HTERT RPE-1 (cell line): ENCODE data around the gene CARD11.

Source experiments
- in situ Hi-C: fragments of 300-500 bp; cut with MboI; formaldehyde crosslinking; loops from 4 replicates; pipeline ENCODE4 v1.14.3; 2020; ENCODE audit warnings: low sequenced_read_pairs

Gene CARD11

DNA sequence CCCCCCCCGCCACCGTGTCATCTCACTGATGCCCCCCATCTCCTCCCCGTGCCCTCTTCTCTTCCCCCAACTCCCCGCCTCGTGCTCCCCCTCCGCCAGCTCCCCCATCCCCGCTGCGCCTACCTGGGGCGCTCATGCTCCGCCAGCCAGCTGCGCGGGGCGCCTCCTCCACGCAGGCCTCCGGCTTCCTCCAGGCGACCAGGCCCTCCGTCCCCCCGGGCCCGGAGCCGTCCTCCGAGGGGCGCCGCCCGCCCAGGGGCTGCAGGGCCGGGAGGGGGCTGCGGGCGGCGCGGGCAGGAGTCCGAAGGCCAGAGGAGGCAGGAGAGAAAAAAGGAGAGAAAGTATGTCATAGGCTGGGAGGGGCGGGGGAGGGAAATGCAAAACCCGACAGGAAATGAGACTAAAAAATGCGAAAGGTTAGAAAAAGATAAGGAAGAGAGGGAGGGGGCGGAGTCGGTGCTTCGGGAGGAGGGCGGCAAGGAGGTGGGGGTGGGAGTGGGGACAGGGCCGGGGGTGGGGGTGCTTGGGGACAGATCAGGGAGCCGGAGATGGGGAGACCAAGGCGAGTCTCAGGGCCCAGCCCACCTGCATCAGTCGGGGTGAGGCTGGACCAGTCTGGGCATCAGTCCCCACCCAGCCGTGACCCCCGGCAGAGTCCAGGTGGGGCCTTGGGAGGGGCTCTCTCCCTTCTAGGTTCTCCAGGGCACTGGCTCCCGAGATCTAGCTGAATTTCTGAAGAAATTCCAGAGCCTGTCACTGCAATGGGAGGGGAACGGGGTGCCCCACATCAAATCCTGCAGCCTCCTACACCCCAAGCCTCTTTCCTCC, at the start of gene CARD11:
CARD11 (minus strand) TSS at position 324 of the 828 bp plus-strand sequence. CDS start 85,361 bp downstream, outside the sequence.
- in situ Hi-C loops = no loop called here

DNA sequence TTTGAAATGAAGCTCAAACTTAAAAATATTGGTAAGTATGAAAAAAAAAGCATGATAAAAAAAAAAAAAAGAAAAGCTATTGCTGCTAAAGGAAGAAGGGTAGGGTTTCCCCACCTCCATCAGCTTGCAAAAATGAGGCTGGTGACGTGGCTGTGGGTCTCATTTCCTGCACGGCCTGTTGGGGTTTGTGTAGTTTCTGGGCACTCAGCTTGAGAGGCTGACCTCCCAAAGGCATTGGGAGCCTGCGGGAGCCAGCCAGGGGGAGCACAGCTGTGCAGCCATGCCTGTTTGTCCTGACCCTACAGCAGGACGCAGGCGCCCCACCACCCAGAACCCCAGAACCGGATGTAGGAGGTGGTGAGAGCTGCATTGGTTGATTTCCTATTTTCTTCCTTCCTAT, 48.8 kb upstream of the CARD11 start:
- in situ Hi-C loops = no loop called here

DNA sequence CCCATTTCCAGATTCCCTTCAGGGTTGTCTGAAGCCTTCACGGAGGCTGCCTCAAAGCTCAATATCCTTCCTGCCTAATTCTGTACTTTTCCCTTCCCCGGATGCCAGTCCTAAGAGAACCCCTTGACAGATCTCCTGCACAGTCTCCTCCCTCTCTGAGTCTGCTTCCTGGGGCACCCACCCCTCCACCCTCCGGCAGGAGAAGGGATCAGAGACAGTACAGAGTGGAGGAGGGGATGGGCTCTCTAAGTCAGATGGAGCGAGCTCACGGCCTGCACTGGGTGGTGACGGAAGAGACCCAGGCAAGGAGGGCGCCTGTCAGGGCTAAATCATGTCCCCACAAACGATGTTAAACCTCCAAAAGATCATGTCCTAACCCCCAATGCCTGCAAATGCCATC, 48.0 kb upstream of the CARD11 start:
- in situ Hi-C loops = no loop called here

DNA sequence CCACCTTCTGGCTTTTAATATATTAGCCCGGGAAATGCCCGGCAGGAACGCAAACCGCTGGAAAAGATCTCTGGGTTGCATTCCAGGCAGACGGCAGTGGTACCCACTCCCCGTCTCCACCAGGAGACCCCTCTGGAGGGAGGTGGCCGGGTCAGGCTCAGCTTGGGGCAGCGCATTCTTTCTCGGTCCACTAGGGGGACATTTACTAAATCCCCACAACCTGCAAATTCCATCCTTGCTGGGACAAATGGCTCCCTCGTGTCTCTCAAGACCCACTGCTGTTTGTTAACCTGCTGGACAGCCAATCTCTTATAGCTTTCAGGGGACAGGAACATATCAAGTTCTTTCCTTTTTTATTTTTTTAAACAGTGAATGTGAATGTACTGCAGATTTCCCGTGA, 45.8 kb upstream of the CARD11 start:
- in situ Hi-C loops = no loop called here

DNA sequence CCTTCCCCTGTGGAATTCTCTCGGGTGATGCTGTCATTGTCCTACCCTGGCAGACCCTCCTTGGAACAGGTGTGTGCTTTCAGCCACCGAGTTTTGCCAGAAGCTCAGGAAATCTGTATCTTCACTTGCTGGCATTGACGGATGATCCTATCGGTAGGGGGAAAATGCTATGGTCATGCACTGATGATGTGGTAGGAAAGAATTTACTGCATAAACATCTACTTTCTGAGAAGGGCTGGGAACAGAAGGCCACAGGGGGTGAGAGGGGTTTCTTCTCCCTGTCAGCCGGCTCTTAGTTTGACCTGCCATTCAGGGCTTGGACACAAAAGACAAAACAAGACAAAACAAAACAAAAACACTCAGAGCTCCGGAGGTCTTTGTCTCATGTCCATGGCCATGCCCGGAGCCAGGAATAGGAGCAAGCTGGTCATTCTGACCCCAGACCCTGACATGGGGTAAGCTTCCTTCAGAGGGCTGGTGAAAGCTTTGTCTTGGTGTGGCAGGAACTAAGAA, 43.6 kb upstream of the CARD11 start:
- in situ Hi-C loops = no loop called here

DNA sequence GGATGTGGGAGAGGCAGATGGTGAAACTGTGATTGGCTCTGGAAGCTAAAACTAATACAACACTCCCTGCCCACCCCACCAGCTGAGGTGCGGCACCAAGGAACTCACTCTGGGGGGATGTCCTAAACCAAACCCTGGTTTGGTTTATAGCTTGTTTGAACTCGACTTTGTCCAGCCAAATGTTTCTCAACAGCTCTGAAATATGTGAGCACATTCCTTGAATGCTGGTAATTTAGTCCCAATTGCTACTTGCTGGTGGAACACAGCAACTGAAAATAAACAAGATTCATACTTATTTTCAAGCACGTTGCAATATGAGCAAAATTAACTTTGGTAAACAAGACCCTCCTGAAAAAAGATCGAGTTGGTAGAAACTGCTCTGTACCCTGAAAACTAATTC, 39.7 kb upstream of the CARD11 start:
- in situ Hi-C loops = no loop called here

DNA sequence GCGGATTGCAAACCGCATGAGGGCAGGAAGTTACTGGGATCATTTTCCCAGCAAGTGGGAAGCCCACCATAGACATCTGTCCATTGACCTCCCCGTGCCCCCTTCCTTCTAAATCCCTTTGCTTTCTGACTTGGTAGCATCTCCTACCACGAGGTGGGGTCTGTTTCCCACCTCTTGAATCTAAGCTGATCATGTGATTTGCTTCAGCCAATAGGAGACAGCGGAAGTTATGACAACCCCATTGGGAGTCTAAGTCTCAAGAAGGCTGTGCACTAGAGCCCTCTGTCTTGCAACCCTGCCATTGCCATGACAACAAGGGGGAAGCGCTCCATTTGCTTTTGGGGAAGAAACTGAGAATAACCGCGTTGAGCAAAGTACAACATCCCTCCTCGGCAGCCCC, 39.2 kb upstream of the CARD11 start:
- in situ Hi-C loops = no loop called here

DNA sequence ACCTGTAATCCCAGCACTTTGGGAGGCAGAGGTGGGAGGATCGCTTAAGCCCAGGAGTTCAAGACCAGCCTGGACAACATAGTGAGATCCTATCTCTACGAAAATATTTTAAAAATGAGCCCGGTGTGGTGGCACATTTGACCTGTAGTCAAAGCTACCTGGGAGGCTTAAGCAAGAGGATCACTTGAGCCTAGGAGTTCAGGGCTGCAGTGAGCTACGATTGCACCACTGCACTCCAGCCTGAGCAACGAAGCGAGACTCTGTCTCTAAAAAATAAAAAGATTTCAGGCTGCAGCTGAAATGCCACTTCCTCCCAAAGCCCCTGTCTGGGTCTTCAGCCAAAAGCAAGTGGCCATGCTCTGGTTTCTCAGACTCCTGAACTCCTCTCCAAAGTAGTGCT, 38.7 kb upstream of the CARD11 start:
- in situ Hi-C loops = no loop called here

DNA sequence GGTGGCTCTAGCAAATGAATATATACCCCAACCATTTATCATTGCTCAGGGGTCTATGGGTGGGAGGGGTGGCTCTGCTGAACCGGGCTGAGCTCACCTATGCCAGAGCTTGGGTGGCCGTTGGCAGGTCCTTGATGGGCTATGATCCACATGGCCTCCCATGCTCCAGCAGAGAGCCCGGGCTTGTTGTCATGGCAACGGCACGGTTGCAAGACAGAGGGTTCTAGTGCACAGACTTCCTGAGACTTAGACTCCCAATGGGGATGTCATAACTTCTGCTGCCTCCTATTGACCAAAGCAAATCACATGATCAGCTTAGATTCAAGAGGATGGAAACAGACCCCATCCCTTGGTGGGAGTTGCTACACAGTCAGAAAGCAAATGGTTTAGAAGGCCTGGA, 36.4 kb upstream of the CARD11 start:
- in situ Hi-C loops = no loop called here

DNA sequence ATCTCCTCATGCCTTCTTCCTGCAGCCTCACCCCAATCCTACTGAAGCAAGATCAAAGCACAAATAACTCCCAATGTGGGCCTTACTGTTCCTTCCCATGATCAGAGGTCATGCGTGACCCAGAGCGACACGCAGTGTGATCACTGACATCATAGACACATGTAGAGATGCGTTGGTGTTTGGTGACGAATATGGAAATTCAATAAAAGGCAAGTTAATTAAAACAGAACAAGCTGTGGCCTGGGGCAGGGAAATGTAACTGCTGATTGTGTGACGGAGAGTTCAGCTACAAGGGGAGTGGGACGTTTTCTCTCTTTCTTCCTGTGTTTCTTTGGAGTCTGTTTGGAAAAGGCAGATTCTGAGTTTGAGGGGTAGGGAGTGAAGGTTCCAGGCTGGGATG, 34.8 kb upstream of the CARD11 start:
- in situ Hi-C loops = no loop called here

DNA sequence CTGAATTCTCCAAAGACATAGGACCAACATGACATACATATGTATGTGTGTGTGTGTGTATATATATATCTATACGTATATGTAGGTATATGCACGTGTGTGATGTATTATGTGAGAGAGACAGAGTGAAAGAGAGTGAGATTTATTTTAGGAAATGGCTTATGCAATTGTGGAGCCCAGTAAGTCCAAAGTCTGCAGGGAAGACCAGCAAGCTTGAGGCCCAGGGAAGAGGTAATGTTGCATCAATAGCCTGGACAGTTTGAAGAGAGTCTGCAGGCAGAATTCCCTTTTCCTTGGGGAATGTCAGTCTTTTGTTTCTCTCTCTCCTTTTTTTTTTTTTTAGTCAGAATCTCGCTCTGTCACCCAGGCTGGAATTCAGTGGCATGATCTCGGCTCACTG, 33.0 kb upstream of the CARD11 start:
- in situ Hi-C loops = no loop called here

DNA sequence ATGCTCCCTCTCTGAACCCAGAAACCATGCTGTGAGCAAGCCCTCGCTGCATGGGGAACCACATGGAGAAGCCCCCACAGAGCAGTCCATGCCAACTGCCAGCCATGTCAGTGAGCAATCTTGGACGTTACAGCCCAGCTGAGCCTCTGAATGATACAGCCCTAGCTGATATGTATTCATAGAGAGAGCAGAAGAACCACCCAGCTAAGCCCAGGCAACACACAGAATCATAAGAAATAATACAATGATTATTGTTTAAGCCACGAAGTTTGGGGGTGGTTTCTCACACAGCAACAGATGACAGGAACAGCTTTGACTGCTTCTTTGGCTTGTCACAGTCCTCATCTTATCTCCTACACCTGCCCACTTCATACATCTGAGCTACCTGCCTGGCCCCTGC, 32.5 kb upstream of the CARD11 start:
- in situ Hi-C loops = no loop called here

DNA sequence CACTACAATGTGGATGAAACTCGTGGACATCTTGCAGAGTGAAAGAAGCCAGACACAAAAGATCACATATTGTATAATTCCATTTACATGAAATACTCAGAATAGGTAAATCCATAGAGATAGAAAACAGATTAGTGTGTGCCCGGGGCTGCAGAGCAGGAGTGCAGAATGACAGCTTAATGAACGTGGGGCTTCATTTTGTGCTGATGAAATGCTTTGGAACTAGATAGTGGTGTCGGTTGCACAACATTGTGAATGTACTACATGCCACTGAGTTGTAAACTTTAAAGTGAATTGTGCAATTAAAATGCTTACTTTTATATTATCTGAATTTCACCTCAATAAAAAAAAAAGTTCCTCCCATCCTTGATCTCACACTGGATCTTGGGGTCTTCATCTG, 31.8 kb upstream of the CARD11 start:
- in situ Hi-C loops = no loop called here

DNA sequence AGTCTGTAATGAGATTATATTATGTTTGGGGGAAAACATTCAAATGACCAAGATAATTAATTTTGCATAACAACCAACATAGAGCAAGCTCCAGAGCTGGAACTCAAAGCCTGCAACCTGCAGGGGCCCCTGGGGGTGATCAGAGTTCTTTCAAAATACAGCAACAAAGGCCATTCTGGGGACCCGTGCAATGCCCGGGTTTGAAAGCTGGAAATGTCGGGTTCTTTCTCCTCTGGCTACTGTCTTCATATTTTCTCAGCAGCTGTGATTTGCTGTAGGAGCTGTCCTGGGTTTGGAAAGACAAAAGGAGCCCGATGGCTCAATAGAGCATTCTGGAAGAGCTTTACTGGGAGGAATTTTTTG, 30.8 kb upstream of the CARD11 start:
- in situ Hi-C loops = no loop called here

DNA sequence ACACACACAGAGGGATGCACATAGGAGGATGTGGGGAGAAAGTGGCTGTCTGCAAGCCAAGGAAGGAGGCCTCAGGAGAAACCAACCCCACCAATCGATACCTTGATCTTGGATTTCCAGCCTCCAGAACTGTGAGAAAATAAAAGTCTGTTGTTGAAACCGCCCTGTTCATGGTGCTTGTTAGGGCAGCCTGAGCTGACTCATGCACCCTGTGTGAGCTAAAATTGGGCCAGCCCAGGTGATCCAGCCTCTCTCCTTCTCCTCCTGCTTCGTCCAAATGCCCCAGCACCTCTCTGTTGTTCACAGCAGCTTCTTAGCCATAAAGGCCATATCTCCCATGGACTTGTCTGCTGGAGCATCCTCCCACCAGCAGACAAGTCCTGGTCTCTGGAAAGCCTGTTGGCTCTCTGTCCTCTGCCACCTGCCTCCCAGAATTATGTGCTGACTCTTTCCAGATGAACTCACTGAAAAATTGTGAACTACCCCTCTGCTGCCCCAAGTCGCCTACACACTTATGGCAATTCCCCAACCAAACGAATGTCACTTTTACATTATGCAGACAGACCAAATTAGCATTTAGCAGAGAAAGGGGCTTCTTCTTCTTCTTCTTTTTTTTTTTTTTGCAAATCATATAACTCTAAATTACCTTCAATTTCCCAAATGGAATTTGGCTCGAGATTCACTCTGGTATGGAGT, 30.2 kb upstream of the CARD11 start:
- in situ Hi-C loops = no loop called here

DNA sequence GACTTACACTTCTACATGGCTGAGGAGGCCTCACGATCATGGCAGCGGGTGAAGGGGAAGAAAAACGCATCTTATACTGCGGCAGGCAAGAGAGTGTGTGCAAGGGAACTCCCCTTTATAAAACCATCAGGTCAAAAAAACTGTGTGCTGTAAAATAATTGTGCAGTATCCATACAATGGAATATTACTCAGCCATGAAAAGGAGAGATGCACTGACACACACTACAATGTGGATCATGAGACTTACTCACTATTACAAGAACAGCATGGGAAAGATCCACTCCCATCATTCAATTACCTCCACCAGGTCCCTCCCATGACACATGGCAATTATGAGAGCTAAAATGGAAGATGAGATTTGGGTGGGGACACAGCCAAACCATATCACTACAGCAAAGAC, 27.2 kb upstream of the CARD11 start:
- in situ Hi-C loops = no loop called here

DNA sequence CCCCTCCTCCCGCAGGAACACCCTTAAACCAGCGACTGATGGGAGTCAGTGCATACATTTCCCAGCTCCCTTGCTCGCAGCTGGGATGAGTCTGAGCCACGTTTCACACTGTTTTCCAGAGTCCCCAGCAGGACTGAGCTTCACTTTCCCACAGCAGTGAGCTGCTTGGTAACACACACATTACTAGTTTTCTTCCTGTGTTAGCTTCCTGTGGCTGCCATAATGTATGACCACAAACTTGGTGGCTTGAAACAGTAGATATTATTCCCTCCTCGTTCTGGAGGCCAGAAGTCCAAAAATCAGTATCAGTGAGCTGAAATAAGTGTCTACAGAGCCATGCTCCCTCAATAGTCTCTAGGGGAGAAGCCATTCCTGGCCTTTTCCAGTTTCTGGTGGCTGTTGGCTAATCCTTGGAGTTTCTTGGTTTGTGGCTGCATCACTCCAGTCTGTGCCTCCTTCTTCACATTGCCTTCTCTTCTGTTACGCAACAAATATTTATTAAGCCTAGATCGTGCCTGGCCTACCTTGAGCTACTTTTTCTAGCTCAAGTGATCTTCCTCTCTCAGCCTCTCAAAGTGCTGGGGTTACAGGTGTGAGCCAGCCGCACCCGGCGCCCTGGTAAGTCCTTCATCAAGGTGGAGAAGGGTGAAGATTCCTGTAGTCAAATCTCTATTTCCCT, 26.2 kb upstream of the CARD11 start:
- in situ Hi-C loops = no loop called here

DNA sequence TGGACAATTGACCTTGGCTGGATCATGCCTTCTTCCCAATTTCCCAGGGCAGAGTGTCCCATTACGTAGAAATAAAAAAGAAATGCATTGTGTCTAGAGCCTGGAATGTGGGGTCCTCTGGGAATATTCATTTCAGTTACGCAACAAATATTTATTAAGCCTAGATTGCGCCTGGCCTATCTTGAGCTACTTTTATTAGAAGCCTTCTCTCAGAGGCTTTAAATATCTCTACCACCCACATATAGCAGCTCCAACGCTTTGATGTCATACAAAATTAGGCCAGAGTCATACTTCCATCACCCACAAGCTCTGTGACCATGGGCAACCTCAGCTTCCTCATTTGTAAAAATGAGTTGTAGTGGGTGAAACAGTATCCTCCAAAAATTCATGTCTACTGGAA, 24.9 kb upstream of the CARD11 start:
- in situ Hi-C loops = no loop called here

DNA sequence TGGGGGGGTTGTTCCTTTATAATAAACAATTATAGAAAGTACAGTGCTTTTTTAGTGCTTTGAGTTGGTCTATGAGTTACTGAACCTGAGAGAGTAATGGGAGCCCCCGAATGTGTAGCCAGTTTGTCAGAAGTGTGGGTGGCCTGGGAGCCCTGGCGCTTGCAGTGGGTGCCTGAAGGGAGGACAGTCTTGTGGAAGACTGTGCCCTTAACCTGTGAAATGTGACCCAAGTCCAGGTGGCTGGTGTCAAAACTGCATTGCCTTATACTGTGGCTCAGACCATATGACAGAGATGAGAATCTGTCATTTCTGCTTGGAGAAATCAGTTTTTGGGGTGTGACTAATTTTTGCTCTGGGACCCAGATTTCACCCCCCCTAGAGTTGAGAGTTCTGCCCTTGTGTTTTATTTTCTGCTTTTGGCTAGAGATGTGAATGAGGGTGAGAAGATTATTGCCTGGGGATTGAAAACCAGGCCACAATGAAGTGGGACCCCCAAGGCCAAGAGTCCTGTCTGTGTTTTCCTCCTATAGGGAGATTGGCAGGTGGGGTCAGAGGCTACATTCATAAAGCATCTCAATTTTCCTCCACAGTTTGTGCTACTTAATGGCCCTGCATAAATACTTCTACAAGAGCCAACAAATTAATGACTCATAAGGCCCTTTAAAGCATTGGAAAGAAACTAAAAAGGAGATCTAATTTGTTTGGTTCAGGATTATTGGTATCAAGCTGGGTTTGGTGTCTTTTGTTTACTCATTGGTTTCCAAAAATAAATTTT, 24.1 kb upstream of the CARD11 start:
- in situ Hi-C loops = no loop called here

DNA sequence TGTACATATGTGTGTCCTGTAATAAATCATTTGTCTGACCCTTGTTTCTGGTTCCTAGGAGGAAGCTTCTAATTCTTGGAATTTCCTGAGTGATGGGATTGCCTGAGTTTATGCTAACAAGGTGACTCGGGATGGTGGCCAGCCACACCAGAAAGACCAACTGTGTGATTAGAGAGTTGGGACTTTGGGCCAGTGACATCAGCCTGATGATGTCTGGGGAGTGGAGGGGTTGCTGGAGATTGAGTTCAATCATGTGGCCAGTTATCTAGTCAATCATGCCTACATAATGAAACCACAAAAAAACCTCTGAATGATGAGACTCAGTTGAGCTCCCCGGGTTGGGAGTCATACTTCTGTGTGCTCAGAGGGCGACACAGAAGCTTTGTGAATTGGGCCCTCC, 23.5 kb upstream of the CARD11 start:
- in situ Hi-C loops = no loop called here

DNA sequence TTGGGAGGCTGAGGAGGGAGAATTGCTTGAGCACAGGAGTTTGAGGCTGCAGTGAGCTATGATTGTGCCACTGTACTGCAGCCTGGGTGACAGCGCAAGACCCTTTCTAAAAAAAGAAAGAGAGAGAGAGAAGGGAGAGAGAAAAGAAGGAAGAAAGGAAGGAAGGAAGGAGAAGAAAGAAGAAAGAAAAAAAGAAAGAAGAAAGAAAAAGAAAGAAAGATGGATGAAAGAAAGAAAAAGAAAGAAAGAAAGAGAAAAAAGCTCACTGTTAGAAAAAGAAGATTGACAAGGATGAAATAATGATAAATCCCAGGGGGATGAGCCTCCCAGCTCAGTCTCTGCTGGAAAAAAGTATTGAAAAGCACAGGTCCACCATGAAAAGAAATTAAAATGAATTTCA, 22.8 kb upstream of the CARD11 start:
- in situ Hi-C loops = no loop called here
